Suprapubic skin (tissue), 3 donors: ENCODE measurements around the gene PSMA2.

Experiments
- CTCF ChIP-seq, 2 donors: fragments of 200-600 bp in 1 of 2; fragments of 450-650 bp in 1 of 2; sonication (generic) in 1 of 2; IDR thresholded peaks; one replicate each; pipeline ENCODE4 v1.5.1; 2016 to 2019; ENCODE audit warnings: antibody characterized with exemption in 2 of 2, mild to moderate bottlenecking in 1 of 2, moderate library complexity in 1 of 2
- POLR2A ChIP-seq, 2 donors: fragments of 450-650 bp; IDR thresholded peaks; one replicate each; pipeline ENCODE4 v1.6.1; 2017; ENCODE audit warnings: antibody characterized with exemption in 2 of 2, mild to moderate bottlenecking in 2 of 2, moderate library complexity in 2 of 2

- TF ChIP-seq CTCF (IDR thresholded peaks at IDR 0.05): no peak
- no peak for TF ChIP-seq POLR2A (IDR thresholded peaks at IDR 0.05)
Measured at GRCh38 chr7:42964293-42964692, 32.3 kb upstream of the PSMA2 start.
